NCI-H128 (cell line): ENCODE measurements around the gene FAM13C.
"Not testable (repeated sequence)": the region's sequence is repeated elsewhere in the genome, so short reads cannot be mapped to it uniquely, and the experiment has no call there.

Experiments
- DNase-seq: peaks from one replicate; lab custom pipeline; 2025; ENCODE audit not compliant: unreplicated experiment; lab: John Stamatoyannopoulos, UW

The FAM13C gene

DNA sequence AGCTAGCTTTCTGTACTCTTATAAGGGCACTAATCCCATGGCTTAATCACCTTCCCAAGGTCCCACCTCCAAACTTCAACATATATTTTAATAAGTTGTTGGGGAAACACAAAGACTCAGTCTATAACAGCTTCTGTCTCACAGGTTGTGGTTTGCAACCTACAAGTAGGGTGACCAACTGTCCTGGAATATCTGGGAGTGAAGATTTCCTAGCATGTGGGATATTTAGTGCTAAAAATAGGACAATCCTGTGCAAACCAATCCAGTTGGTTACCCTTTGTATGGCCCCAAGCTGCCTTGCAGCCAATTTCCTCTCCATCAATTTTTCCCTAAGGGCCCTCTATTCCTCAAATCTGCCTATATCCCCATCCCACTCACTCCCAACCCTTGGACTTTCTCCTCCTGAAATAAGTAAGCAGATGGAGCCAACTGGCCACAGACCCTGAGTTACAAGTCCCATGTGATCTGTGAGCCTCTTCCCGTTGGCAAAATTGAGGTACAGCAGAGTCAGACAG is 82.3 kb downstream of the FAM13C start:
- DNase-seq = no peak

DNA sequence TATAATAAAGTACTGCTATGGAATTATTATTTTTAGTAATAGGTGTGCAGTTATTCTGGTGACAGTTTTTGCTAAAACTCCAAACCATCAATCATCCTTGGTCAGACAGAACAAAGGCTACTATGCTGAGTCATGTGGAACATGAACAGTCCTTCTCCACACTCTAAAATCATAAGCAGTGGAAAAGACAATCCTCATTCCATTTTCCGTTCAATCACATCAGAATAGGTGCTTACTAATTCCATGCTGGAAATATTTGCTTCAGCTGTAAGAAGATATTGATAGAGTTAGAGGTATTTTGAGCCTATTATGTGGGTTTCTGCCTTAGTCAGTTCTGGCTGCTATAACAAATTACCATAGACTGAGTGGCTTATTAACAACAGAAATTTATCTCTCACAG is 82.9 kb downstream of the FAM13C start:
- DNase-seq = no peak

DNA sequence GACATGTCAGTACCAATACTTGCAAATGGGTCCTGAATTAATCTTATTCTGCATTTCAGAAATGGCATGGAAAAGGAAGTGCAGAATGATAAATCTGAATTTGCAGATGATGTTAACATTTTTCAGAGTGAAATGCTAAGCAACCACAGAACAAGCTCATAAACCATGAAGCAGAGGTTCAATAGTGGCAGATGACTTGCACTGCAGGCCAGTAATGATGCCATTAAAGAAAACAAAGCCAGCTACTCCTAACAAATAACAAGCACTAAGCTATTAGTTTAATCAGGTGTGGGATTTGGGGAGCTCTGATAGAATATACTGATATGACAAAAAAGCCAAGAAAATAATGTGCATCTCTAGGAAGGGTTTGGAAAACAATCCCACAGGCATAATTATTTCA is 85.4 kb downstream of the FAM13C start:
- no peak for DNase-seq

GRCh38 chr10:59276133-59276532 is 86.2 kb downstream of the FAM13C start:
- no peak for DNase-seq

DNA sequence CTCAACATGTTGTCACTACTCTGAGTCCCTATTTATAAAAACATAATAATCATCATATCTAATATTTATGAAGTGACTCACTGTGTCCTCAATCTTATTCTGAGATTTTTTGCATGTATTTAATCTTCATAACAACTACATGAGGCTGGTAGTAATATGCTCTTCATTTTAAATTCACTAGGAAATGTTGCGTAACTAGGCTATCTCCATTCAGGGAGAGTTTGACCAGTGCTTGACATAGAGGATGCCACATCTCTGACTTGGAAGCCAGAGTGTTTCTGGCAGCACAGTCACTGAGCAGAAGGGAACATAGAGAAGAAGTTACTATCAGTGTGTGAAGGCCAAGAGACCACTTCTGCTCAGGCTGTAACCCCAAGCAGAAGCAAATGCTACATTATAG is 88.9 kb downstream of the FAM13C start:
- no peak for DNase-seq

DNA sequence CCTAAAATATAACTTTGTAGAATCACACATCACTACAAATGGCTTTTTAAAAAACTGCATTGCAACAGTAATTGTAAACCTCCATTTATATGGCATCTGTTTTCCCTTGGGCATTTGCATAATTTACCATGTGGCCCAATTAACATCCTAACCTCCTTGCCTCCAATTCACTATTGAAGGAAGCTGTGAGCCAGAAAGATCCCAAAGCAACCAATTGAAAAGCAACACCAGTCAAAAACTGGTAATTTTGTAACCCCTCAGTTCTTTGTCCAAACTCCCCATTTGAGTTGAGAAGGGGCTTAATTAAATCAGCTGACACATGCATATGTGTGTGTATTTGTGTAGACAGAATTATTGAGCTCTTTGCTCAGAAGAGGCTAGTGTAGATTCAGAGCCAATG is 90.3 kb downstream of the FAM13C start:
- DNase-seq = no peak

DNA sequence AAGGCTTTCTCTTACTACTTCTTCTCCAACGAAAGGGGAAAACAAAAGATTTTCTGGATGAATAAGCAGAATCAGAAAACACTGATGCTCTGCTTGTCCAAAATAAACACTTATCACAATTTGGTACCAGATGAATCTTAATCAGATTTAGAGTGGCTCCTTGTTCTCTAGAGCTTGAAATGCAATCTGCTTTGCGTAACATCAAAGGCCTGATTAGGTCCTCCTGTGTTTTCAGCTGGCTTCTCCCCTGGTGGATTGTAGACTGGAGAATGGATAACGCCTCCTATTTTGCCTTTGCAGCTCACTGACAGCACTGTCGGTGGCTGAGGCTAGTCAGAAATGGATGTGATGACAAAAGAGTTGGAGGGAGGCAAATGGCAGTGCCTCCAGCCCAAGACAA is 91.2 kb downstream of the FAM13C start:
- DNase-seq = no peak

- DNase-seq = no peak
Observed at GRCh38 chr10:59270492-59270891, 91.9 kb downstream of the FAM13C start.

- no peak for DNase-seq
Observed at GRCh38 chr10:59269651-59270050, 92.7 kb downstream of the FAM13C start.

GRCh38 chr10:59268460-59268859 is 93.9 kb downstream of the FAM13C start:
- DNase-seq = no peak

DNA sequence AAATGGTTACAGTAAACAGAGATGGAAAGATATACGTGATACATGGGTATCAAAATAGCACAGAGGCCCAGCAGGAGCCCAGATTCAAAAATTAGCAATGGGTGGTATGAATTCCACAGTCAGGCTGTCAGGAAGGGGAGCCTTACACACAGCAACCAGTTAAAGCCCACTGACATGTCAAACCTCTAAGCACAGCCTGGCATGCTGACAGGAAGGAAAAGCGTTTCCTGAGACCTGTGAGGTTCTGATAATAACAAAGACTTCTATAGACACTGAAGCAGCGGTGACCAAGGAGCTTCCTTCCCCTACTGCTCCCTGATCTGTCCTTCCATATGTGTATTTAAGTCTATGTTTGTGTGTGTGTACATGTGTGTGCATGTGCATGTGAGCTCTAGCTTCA is 96.0 kb downstream of the FAM13C start:
- no peak for DNase-seq

DNA sequence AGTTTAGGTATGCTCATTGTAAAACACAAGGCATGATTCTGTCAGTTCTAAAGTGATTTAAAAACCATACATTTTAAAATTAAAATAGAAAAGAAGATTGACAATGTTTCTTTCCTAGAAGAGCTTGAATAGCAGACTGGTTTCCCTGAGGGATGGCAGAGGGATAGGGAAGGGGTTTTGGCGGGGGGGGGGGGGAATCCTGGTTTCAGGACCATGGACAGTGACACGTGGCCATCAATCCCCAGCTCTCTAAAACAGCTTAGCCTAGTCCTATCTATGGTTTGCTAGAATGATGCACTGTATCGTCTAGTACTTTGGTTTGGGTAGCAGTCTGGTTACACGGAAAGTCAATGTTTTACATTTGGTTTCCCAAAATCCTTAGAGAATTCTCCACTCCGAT is 97.2 kb downstream of the FAM13C start:
- no peak for DNase-seq

DNA sequence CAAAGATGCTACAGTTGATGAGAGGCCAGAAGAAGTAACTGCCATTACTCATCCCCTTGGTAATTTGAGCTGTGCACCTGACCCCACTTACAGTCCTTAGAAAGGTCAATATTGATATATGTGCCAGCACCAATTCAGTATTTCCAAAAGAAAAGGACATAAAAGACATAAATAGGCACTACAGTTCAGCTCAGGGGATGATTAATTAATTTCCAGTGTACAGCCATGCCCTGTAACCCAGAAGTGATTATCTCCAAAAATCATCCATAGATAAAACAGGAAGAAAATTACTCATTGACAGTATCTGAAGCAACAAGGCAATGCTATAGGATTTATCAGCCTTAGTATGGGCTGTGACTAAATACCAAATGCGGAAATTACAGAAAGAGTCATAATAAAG is 103.5 kb downstream of the FAM13C start:
- DNase-seq = no peak

DNA sequence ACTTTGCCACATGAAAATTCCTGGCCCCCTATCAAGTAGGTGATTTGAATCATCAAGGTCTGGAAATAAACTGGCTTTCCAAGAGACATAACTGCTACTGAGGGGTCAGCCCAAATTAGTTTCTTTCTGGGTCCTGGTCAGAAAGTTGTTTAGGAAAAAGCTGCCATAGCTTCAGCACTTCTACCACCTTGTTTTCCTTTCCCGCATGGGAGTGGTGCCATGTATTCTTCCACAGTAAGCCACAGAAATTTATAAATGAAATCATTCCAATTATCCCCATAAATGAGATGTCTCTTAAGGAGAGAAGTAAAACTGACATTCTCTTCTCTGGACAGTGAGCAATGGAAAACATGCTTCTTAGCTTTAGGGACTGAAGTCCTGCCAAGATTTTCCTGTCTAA is 105.1 kb downstream of the FAM13C start:
- no peak for DNase-seq

GRCh38 chr10:59255463-59255862 is 106.9 kb downstream of the FAM13C start:
- no peak for DNase-seq

DNA sequence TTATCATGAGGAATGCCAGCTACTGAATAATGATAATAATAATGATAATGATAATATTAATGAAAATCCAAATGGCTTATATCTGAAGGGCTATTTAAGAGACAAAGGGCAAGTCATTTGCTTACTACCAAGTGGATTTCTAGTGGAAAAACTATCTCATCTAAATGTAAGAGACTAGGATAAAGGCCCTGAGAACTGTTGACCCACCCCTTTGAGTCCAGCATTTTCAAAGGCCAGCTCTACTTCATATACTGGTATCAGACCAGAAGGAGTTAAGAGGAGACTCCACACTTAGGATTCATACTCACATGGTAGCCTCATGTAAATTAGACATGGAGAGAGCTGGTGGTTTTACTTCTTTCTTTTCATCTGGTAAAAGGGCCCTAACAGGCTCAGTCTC is 109.9 kb downstream of the FAM13C start:
- no peak for DNase-seq

GRCh38 chr10:59245686-59246085 is 116.7 kb downstream of the FAM13C start:
- DNase-seq = no peak

DNA sequence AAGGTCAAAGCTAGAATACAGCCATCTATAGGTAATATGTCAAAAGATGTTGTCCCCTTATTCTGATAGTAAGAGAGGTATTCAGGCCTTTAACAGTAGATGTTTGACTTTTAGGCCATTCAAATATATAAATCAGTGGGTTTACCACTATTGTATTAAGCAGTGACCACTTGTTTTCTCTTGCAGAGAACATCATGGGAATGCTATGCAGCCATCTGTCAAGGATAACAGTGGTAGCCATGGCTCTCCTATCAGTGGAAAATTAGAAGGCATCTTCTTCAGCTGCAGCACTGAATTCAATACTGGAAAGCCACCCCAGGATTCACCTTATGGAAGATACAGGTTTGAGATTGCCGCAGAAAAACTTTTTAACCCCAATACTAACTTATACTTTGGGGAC is 117.5 kb downstream of the FAM13C start:
- DNase-seq = no peak

DNA sequence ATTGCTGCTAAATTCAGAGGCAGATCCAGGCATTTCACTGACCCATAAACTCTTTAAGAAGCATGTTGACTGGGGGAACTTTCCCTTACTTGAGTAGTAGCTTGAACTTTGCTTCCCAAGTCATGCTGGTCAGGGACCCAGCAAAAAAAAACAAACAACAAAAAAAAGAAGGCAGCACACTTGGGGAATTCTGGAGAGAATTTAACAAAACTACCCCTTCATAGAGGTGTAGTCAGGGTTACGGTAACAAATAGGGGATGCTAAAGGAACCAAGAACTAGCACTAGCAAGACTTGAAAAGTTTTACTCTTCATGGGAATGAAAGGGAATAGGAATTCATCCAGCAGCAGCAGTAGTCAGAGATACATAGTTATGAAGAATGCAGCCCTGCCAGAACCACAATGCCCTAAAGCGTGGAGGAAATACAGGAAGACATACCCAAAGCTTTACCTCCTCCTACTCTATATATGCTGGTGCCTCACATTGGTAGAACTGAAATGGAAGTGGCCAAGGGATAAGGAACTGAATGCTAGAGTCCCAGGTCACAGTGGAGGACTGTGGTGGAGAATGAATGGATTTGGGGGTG is 118.6 kb downstream of the FAM13C start:
- DNase-seq = no peak

- DNase-seq = no peak
Observed at GRCh38 chr10:59242991-59243390, 119.4 kb downstream of the FAM13C start.

DNA sequence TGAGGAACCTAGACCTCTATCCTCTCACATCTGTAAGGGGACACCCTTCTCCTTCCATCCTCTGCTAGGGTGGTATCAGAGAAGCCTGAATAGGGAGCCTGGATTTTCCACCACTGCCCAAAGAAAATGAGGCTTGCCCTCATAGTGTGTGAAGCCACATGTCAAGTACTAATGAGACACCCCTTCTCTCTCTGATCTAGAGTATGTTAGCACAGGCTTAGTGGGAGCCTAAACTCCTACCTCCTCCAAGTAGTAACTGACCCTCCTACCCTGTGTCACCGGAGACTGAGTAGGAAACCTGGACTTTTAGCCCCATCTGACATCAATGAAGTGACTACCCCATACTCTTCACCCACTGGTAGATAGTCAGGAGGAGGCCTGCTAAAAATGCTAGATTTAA is 120.3 kb downstream of the FAM13C start:
- DNase-seq = no peak

GRCh38 chr10:59240582-59241183 is 121.7 kb downstream of the FAM13C start:
- no peak for DNase-seq

DNA sequence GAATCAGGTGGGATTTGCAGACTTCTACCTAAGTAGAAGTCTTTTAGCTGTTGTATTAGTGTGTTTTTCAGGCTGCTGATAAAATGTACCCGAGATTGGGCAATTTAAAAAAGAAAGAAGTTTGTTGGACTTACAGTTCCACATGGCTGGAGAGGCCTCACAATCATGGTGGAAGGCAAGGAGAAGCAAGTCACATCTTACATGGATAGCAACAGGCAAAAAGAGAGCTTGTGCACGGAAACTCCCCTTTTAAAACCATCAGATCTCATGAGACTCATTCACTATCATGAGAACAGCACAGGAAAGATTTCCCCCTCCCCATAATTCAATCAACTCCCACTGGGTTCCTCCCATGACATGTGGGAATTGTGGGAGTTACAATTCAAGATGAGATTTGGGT is 123.2 kb downstream of the FAM13C start:
- not testable (repeated sequence) for DNase-seq
